Esophagus muscularis mucosa (tissue), 4 donors: Measurements from ENCODE around the gene TASOR. TPM values are rescaled to one million over a fixed set of nuclear protein-coding genes. Genes with fewer than 3 reads are reported as not detected.
"Not testable (repeated sequence)": the region's sequence is repeated elsewhere in the genome, so short reads cannot be mapped to it uniquely, and the experiment has no call there.

Source experiments
- DNase-seq: peaks from one replicate; pipeline ENCODE4 v3.0.0-alpha.2; 2017; ENCODE audit errors: extremely low spot score
- H3K27ac ChIP-seq, 4 donors: fragments of 200-600 bp; sonication (generic); replicated peaks in 1 of 4; 1 replicate in 3 of 4; 2 replicates in 1 of 4; pipeline ENCODE4 v1.5.1; 2016 to 2019; ENCODE audit warnings: mild to moderate bottlenecking in 1 of 4
- H3K27me3 ChIP-seq, 4 donors: fragments of 200-600 bp; sonication (generic); one replicate each; pipeline versions ENCODE4 v1.5.1 to v1.6.0; 2016 to 2019
- H3K36me3 ChIP-seq, 4 donors: fragments of 200-600 bp; sonication (generic); one replicate each; pipeline ENCODE4 v1.5.1; 2016 to 2019
- H3K4me1 ChIP-seq, 4 donors: fragments of 200-600 bp; sonication (generic); one replicate each; pipeline ENCODE4 v1.5.1; 2016 to 2019
- H3K4me3 ChIP-seq, 4 donors: fragments of 200-600 bp; sonication (generic); 1 replicate in 2 of 4; 2 replicates in 2 of 4; pipeline ENCODE4 v1.5.1; 2016 to 2019; ENCODE audit warnings: mild to moderate bottlenecking in 4 of 4, moderate library complexity in 1 of 4
- H3K9me3 ChIP-seq, 4 donors: fragments of 200-600 bp; sonication (generic); 1 replicate in 3 of 4; 2 replicates in 1 of 4; pipeline ENCODE4 v1.5.1; 2016 to 2019
- EP300 ChIP-seq: sonication (generic); formaldehyde crosslinking; IDR thresholded peaks from one replicate; pipeline ENCODE4 v1.6.1; 2017; ENCODE audit warnings: antibody characterized with exemption
- POLR2A ChIP-seq: fragments of 450-650 bp; IDR thresholded peaks from one replicate; pipeline ENCODE4 v1.6.1; 2017; ENCODE audit warnings: antibody characterized with exemption, moderate library complexity, mild to moderate bottlenecking, low read depth
- POLR2AphosphoS5 ChIP-seq, 2 donors: sonication (generic); formaldehyde crosslinking; IDR thresholded peaks; one replicate each; pipeline ENCODE4 v1.6.1; 2017; ENCODE audit warnings: antibody characterized with exemption in 2 of 2
- WGBS: methylation state at CpG from one replicate; pipeline ENCODE4 v1.1.5; 2018; 5-methylcytosine and 5-hydroxymethylcytosine counted together
- intact Hi-C: fragments of 100-400 bp; cut with DNase I; formaldehyde crosslinking; loops from one replicate; pipeline ENCODE4 v1.15.1; 2023
- total RNA-seq, 4 donors: library from RNA; depleted of rRNA; stranded (reverse); fragments of >200 nt; gene quantifications; one replicate each; pipeline versions ENCODE4 v1.1.0 to v1.2.1, GENCODE V29; 2016
- TF ChIP-seq, protein P1 (sequence below), 3 experiments: fragments of 200-600 bp in 2 of 3; fragments of 450-650 bp in 1 of 3; sonication (generic) in 2 of 3; IDR thresholded peaks; one replicate each; pipeline ENCODE4 v1.5.1; 2017 to 2019; ENCODE audit warnings: antibody characterized with exemption in 3 of 3, mild to moderate bottlenecking in 2 of 3, moderate library complexity in 1 of 3

Gene TASOR
- total RNA-seq, 4 donors from 2014 or later: 58.0 to 71.8 (median 65.8) TPM

DNA sequence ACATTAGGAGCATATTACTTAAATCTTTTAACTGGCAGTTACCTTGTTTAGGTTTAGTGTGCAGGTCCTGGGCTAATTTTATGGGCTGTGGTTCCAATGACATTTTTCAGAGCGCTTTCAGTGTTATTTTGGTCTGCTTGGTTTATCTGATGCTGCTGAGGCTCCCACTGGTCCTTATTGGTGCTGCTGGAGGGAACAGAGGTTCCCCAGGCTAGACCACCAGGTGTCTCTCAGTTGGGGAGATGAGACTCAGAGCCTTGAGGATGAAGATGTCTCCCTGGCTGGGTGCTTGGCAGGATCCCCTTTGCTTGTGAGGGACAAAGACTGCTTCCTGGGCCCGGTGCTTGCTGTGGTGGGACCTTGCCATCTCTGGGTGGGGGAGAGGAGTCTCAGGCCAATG is 28.3 kb upstream of the TASOR start:
- H3K36me3 ChIP-seq: no peaks in the 10 kb centered on the region
- no peaks in the 10 kb centered on the region for H3K27me3 ChIP-seq
- H3K4me3 ChIP-seq: no peak overlapping the region
- no peak overlapping the region for H3K27ac ChIP-seq
- peaks cover 0 to 10% (median 2%) of the 10 kb centered on the region in 4 donors for H3K9me3 ChIP-seq
- no peak for DNase-seq
- TF ChIP-seq POLR2A (no peak), POLR2AphosphoS5 (IDR thresholded peaks at IDR 0.05) (no peak), EP300 (no peak)
- TF ChIP-seq, protein P1, sequence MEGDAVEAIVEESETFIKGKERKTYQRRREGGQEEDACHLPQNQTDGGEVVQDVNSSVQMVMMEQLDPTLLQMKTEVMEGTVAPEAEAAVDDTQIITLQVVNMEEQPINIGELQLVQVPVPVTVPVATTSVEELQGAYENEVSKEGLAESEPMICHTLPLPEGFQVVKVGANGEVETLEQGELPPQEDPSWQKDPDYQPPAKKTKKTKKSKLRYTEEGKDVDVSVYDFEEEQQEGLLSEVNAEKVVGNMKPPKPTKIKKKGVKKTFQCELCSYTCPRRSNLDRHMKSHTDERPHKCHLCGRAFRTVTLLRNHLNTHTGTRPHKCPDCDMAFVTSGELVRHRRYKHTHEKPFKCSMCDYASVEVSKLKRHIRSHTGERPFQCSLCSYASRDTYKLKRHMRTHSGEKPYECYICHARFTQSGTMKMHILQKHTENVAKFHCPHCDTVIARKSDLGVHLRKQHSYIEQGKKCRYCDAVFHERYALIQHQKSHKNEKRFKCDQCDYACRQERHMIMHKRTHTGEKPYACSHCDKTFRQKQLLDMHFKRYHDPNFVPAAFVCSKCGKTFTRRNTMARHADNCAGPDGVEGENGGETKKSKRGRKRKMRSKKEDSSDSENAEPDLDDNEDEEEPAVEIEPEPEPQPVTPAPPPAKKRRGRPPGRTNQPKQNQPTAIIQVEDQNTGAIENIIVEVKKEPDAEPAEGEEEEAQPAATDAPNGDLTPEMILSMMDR (IDR thresholded peaks at IDR 0.05): no peak
- H3K4me1 ChIP-seq: no peaks in the 10 kb centered on the region
- intact Hi-C loops: no loop called here
- WGBS: 100% methylated on average over 2 of the region's 2 CpGs

DNA sequence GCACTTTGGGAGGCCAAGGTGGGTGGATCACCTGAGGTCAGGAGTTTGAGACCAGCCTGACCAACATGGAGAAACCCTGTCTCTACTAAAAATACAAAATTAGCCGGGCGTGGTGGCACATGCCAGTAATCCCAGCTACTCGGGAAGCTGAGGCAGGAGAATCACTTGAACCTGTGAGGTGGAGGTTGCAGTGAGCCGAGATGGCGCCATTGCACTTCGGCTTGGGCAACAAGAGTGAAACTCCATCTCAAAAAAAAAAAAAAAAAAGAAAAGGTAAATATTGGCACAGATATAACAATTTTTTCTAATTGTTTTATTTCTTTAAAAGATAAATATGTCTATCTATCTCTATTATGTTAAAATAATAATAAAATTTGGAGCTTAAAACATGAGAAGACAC is 24.3 kb upstream of the TASOR start:
- 96% methylated on average over 6 of the region's 6 CpGs for WGBS
- not testable (repeated sequence) for H3K27ac ChIP-seq, H3K9me3 ChIP-seq, DNase-seq, H3K4me1 ChIP-seq, H3K27me3 ChIP-seq, H3K4me3 ChIP-seq, H3K36me3 ChIP-seq
- intact Hi-C loops: loop anchor here (10.0 kb wide), 1 partner anchor 387 kb away; no protein-coding TSS in a partner anchor

DNA sequence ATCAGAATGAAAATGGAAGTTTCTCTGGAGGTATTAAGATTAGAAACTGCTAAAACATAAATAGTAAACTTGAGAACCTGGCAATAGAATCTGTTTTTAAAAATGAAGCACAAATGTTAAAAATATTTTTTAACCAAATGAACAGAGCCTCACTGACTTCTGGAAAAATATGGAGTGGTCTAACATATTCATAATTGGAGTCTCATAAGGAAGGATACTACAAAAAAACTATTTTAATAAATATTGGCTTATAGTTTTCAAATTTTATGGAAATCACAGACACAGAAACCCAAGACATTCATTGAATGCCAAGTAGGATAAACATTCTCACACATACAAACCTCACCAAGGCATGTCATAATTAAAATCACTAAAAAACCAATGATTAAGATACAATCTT is 23.6 kb upstream of the TASOR start:
- no peak for DNase-seq
- no peak overlapping the region for H3K27ac ChIP-seq
- no peaks in the 10 kb centered on the region for H3K27me3 ChIP-seq
- TF ChIP-seq EP300 (no peak), POLR2AphosphoS5 (IDR thresholded peaks at IDR 0.05) (no peak), POLR2A (no peak)
- TF ChIP-seq, protein P1 (IDR thresholded peaks at IDR 0.05): no peak
- H3K36me3 ChIP-seq: no peaks in the 10 kb centered on the region
- peaks cover 3 to 8% (median 7%) of the 10 kb centered on the region in 4 donors for H3K4me1 ChIP-seq
- no peaks in the 10 kb centered on the region for H3K9me3 ChIP-seq
- H3K4me3 ChIP-seq: no peak overlapping the region
- intact Hi-C loops: loop anchor here (10.0 kb wide), 1 partner anchor 388 kb away; no protein-coding TSS in a partner anchor

DNA sequence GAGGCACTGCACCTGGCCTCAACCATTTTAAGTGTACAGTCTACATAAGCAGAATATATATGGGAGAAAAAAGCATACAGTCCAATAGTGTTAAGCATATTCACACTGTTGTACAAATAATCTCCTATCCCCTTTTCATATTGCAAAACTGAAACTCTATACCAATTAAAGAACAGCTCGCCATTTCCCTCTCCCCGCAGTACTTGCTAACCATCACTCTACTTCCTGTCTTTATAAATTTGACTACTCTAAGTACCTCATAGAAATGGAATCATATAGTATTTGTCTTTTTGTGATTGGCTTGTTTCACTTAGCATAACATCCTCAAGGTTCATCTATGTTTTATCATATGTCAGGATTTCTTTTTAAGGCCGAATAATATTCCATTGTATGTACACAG is 21.6 kb upstream of the TASOR start:
- no peak for DNase-seq
- TF ChIP-seq EP300 (no peak), POLR2AphosphoS5 (IDR thresholded peaks at IDR 0.05) (no peak), POLR2A (no peak)
- TF ChIP-seq, protein P1 (IDR thresholded peaks at IDR 0.05): no peak
- H3K9me3 ChIP-seq: no peaks in the 10 kb centered on the region
- no peak overlapping the region for H3K4me3 ChIP-seq
- no peak overlapping the region for H3K27ac ChIP-seq
- H3K36me3 ChIP-seq: no peaks in the 10 kb centered on the region
- intact Hi-C loops: loop anchor here (10.0 kb wide), 1 partner anchor 390 kb away; no protein-coding TSS in a partner anchor
- H3K4me1 ChIP-seq: peaks cover 3 to 8% (median 7%) of the 10 kb centered on the region in 4 donors
- no peaks in the 10 kb centered on the region for H3K27me3 ChIP-seq
- WGBS: 80% methylated on average over 3 of the region's 3 CpGs

DNA sequence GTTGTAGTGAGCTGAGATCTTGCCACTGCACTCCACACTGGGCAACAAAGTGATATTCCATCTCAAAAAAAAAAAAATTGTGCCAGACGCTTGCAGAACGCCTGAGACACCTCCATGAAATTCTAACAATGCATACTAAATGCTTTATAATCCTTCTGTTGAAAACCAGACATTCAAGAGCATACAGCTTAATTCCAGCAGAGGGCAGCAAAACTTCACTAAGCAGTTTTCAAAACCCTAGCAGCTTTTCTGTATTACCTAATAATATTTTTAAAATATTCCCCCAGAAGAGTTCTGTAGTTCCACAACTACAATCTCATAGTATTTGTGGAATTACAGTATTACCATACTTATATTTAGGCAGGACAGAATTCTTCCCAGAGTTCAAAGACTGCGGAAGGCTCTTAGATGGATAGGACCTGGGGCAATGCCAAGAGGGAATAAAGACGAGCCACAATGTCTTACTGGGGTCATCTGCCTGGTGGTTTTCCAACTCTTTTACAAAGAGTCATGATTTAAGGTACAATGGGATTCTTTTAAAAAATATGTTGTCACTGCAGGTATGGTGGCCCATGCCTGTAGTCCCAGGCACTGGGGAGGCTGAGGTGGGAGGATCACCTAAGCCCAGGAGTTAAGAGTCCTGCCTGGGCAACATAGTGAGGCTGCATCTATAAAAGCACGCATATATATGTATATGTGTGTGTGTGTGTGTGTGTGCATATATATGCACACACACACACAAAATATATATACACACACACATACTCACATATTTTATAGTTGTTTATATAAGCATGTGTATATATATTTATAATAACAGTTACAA is 19.6 kb upstream of the TASOR start:
- no peaks in the 10 kb centered on the region for H3K9me3 ChIP-seq
- no peak overlapping the region for H3K4me3 ChIP-seq
- H3K27ac ChIP-seq: no peak overlapping the region
- H3K36me3 ChIP-seq: no peaks in the 10 kb centered on the region
- WGBS: 16% methylated on average over 5 of the region's 5 CpGs
- intact Hi-C loops: loop anchor here (2.0 to 10.0 kb wide), 3 partner anchors 100 to 392 kb away; no protein-coding TSS in a partner anchor
- DNase-seq: no peak
- peaks cover 0 to 5% (median 0%) of the 10 kb centered on the region in 4 donors for H3K27me3 ChIP-seq
- peaks cover 3 to 8% (median 7%) of the 10 kb centered on the region in 4 donors for H3K4me1 ChIP-seq
- TF ChIP-seq, protein P1 (IDR thresholded peaks at IDR 0.05): peak; percentile 88 to 95 (median 89)
- no peak for TF ChIP-seq POLR2A
